IMR-90 (cell line): ENCODE results near the gene RAD51B. TPM values are rescaled to one million over a fixed set of nuclear protein-coding genes. Genes with fewer than 3 reads are reported as not detected.

Source experiments
- ATAC-seq: fragments of 200-7000 bp; cut with Tn5 transposase; 2 replicates; pipeline ENCODE4 v1.9.1; 2020; ENCODE audit warnings: low read depth, mild to moderate bottlenecking, moderate library complexity
- BruUV-seq: library from RNA; stranded (reverse); fragments of 400-500 nt; replicated peaks from 2 replicates; lab custom pipeline; 2021; lab: Mats Ljungman, UMichigan
- CTCF ChIA-PET: fragments of 300-600 bp; formaldehyde crosslinking; extraction: SDS; loops from one replicate; lab custom pipeline; 2021; ENCODE audit warnings: antibody characterized with exemption; lab: Yijun Ruan, JAX
- POLR2A ChIA-PET: fragments of 300-600 bp; sonication (Branson Sonifier 250); formaldehyde crosslinking; loops from one replicate; lab custom pipeline; 2022; ENCODE audit warnings: antibody characterized with exemption; ENCODE audit not compliant: unreplicated experiment; lab: Charles Lee
- DNase-seq: peaks from one replicate; pipeline ENCODE4 v3.0.0; 2013
- H2AFZ ChIP-seq: replicated peaks from 2 replicates; pipeline ENCODE3; 2013; ENCODE audit warnings: low read length, mild to moderate bottlenecking; ENCODE audit not compliant: poor library complexity
- H2AK5ac ChIP-seq: 2 replicates; pipeline ENCODE4 v1.6.1; 2013; ENCODE audit warnings: low read depth, low read length, inconsistent platforms
- H2AK9ac ChIP-seq: replicated peaks from 2 replicates; pipeline ENCODE3; 2013; ENCODE audit warnings: mild to moderate bottlenecking, low read depth, low read length, moderate library complexity; ENCODE audit not compliant: poor library complexity
- H2BK120ac ChIP-seq: 2 replicates; pipeline ENCODE4 v1.6.1; 2013; ENCODE audit warnings: low read depth, low read length, inconsistent platforms
- H2BK15ac ChIP-seq: 3 replicates; pipeline ENCODE4 v1.6.1; 2013; ENCODE audit warnings: low read depth, low read length, inconsistent platforms
- H2BK20ac ChIP-seq: 2 replicates; pipeline ENCODE4 v1.6.1; 2013; ENCODE audit warnings: low read depth, mild to moderate bottlenecking, inconsistent platforms, low read length, moderate library complexity
- H2BK5ac ChIP-seq: 2 replicates; pipeline ENCODE4 v1.6.1; 2013; ENCODE audit warnings: mild to moderate bottlenecking, low read depth, low read length, inconsistent platforms; ENCODE audit not compliant: poor library complexity, severe bottlenecking
- H3K14ac ChIP-seq: replicated peaks from 2 replicates; pipeline ENCODE4 v1.6.1; 2013; ENCODE audit warnings: low read depth, low read length, inconsistent platforms
- H3K18ac ChIP-seq: 2 replicates; pipeline ENCODE4 v1.6.1; 2013; ENCODE audit warnings: low read depth, low read length, control low read depth
- H3K23ac ChIP-seq: 2 replicates; pipeline ENCODE4 v1.6.1; 2013; ENCODE audit warnings: low read depth, low read length, inconsistent platforms
- H3K27ac ChIP-seq: 2 replicates; pipeline ENCODE4 v1.5.1; 2013; ENCODE audit warnings: mild to moderate bottlenecking, control low read depth, low read length; ENCODE audit not compliant: insufficient read depth
- H3K27me3 ChIP-seq: 2 replicates; pipeline ENCODE4 v1.6.1; 2013; ENCODE audit warnings: low read length; ENCODE audit not compliant: control insufficient read depth, insufficient read depth
- H3K36me3 ChIP-seq: 2 replicates; pipeline ENCODE4 v1.6.1; 2013; ENCODE audit warnings: low read length, mixed read lengths; ENCODE audit not compliant: control insufficient read depth, insufficient read depth
- H3K4ac ChIP-seq: 2 replicates; pipeline ENCODE4 v1.6.1; 2013; ENCODE audit warnings: low read depth, low read length, inconsistent platforms
- H3K4me1 ChIP-seq: 2 replicates; pipeline ENCODE4 v1.6.1; 2013; ENCODE audit warnings: low read length, mixed read lengths; ENCODE audit not compliant: control insufficient read depth, insufficient read depth
- H3K4me2 ChIP-seq: 2 replicates; pipeline ENCODE4 v1.6.1; 2013; ENCODE audit warnings: low read depth, mild to moderate bottlenecking, control low read depth, low read length, moderate library complexity
- H3K4me3 ChIP-seq: 2 replicates; pipeline ENCODE4 v1.5.1; 2013; ENCODE audit warnings: low read depth, mild to moderate bottlenecking, control low read depth, low read length, moderate library complexity; ENCODE audit not compliant: insufficient read depth
- H3K56ac ChIP-seq: 2 replicates; pipeline ENCODE4 v1.6.1; 2013; ENCODE audit warnings: low read length, inconsistent platforms; ENCODE audit not compliant: insufficient read depth; ENCODE audit errors: extremely low read depth
- H3K79me1 ChIP-seq, 2 experiments: 2 replicates each; pipeline ENCODE4 v1.6.1; 2013; ENCODE audit warnings: low read length in 2 of 2, inconsistent platforms in 1 of 2, low read depth in 1 of 2
- H3K9ac ChIP-seq: 2 replicates; pipeline ENCODE4 v1.6.1; 2013; ENCODE audit warnings: low read depth, low read length, control low read depth
- H3K9me1 ChIP-seq: 2 replicates; pipeline ENCODE4 v1.6.1; 2013; ENCODE audit warnings: low read length, inconsistent platforms; ENCODE audit not compliant: insufficient read depth
- H3K9me3 ChIP-seq: 2 replicates; pipeline ENCODE4 v1.6.1; 2013; ENCODE audit warnings: low read length; ENCODE audit not compliant: control insufficient read depth, insufficient read depth
- H4K20me1 ChIP-seq: 2 replicates; pipeline ENCODE4 v1.6.1; 2013; ENCODE audit warnings: low read length, inconsistent platforms; ENCODE audit not compliant: insufficient read depth
- H4K5ac ChIP-seq: 2 replicates; pipeline ENCODE4 v1.6.1; 2013; ENCODE audit warnings: mild to moderate bottlenecking, low read depth, low read length, control low read depth
- H4K8ac ChIP-seq, 2 experiments: 2 replicates each; pipeline ENCODE4 v1.6.1; 2013; ENCODE audit warnings: low read depth in 2 of 2, low read length in 2 of 2, control low read depth in 1 of 2, inconsistent platforms in 1 of 2
- H4K91ac ChIP-seq: 2 replicates; pipeline ENCODE4 v1.6.1; 2013; ENCODE audit warnings: low read depth, low read length, inconsistent platforms; ENCODE audit not compliant: insufficient read depth
- BHLHE40 ChIP-seq: fragments of 150-350 bp; IDR thresholded peaks from 2 replicates; pipeline ENCODE4 v1.6.1; 2016; ENCODE audit warnings: mild to moderate bottlenecking, low read depth, low read length
- MAFK ChIP-seq: IDR thresholded peaks from 2 replicates; pipeline ENCODE4 v1.6.1; 2012; ENCODE audit warnings: low read depth, low read length, improper control_type of control experiment
- RFX5 ChIP-seq: IDR thresholded peaks from 2 replicates; pipeline ENCODE4 v1.8.0; 2012; ENCODE audit warnings: low read depth, mild to moderate bottlenecking, low read length, moderate library complexity
- WGBS, 2 experiments: methylation state at CpG; one replicate each; pipeline versions ENCODE4 v1.1.5 to v1.1.7; 2013; ENCODE audit warnings: missing lambda C conversion rate in 2 of 2; ENCODE audit not compliant: insufficient read length in 1 of 2; ENCODE audit errors: extremely low coverage in 2 of 2; 5-methylcytosine and 5-hydroxymethylcytosine counted together
- dilution Hi-C: fragments of 300-500 bp; cut with HindIII; formaldehyde crosslinking; loops from one replicate; pipeline ENCODE4 v1.14.3; 2018; ENCODE audit warnings: low sequenced_read_pairs; ENCODE audit not compliant: unreplicated experiment
- in situ Hi-C: fragments of 300-500 bp; cut with MboI; formaldehyde crosslinking; loops from 3 replicates; pipeline ENCODE4 v1.14.3; 2019; ENCODE audit warnings: low sequenced_read_pairs, inconsistent platforms, mixed read lengths
- intact Hi-C: fragments of 100-400 bp; cut with micrococcal nuclease; formaldehyde crosslinking; loops from 2 replicates; pipeline ENCODE4 v1.10.0; 2022
- polyA plus RNA-seq, 3 experiments: library from polyadenylated mRNA; depleted of rRNA; stranded (reverse); fragments of >200 nt; gene quantifications; 2 replicates each; pipeline ENCODE4 v1.2.3, GENCODE V29; 2012; ENCODE audit warnings: low replicate concordance in 1 of 3
- total RNA-seq: library from RNA; depleted of rRNA; stranded (reverse); fragments of >200 nt; gene quantifications from 2 replicates; pipeline ENCODE4 v1.2.3, GENCODE V29; 2012
- TF ChIP-seq, protein P1 (sequence below): conservative IDR thresholded peaks from 2 replicates; pipeline ENCODE4 v1.5.1; 2012; ENCODE audit warnings: mild to moderate bottlenecking, low read depth, low read length, improper control_type of control experiment

Gene RAD51B
- total and polyA plus RNA-seq, 2 of the 4 experiments (the other 2 are of a cell fraction), result 5.1 to 18.8 TPM

- H3K4ac ChIP-seq, result no peak overlapping the region; the same call in 1 of the 2 replicates
- H3K56ac ChIP-seq, result no peak overlapping the region
- H3K27ac ChIP-seq, result no peak overlapping the region
- TF ChIP-seq MAFK, result no peak
- TF ChIP-seq BHLHE40, result no peak
- TF ChIP-seq RFX5, result no peak
- TF ChIP-seq, protein P1, sequence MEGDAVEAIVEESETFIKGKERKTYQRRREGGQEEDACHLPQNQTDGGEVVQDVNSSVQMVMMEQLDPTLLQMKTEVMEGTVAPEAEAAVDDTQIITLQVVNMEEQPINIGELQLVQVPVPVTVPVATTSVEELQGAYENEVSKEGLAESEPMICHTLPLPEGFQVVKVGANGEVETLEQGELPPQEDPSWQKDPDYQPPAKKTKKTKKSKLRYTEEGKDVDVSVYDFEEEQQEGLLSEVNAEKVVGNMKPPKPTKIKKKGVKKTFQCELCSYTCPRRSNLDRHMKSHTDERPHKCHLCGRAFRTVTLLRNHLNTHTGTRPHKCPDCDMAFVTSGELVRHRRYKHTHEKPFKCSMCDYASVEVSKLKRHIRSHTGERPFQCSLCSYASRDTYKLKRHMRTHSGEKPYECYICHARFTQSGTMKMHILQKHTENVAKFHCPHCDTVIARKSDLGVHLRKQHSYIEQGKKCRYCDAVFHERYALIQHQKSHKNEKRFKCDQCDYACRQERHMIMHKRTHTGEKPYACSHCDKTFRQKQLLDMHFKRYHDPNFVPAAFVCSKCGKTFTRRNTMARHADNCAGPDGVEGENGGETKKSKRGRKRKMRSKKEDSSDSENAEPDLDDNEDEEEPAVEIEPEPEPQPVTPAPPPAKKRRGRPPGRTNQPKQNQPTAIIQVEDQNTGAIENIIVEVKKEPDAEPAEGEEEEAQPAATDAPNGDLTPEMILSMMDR, result no peak
- no peak overlapping the region for H2BK5ac ChIP-seq
- DNase-seq, result no peak
- WGBS, 2 experiments, result no CpG with 5 or more reads among the region's 1 CpG
- dilution Hi-C loops, result no loop called here
- CTCF ChIA-PET, result no interaction called here
- no peak overlapping the region for H3K4me3 ChIP-seq
- no TSS peak for BruUV-seq
- H3K27me3 ChIP-seq, result no peaks in the 10 kb centered on the region
- ATAC-seq, result no peak
- intact Hi-C loops, result no loop called here
- no peaks in the 10 kb centered on the region for H3K36me3 ChIP-seq
- H4K91ac ChIP-seq, result no peak overlapping the region
- no peak overlapping the region for H3K23ac ChIP-seq
- H4K20me1 ChIP-seq, result no peaks in the 10 kb centered on the region
- H3K9ac ChIP-seq, result no peak overlapping the region
- H3K4me2 ChIP-seq, result no peak overlapping the region
- in situ Hi-C loops, result no loop called here
- no peak overlapping the region; the same call in 1 of the 2 replicates for H2BK20ac ChIP-seq
- no peaks in the 10 kb centered on the region for H3K9me1 ChIP-seq
- no peak overlapping the region for H2AK9ac ChIP-seq
- H3K14ac ChIP-seq, result no peak overlapping the region
- H3K79me1 ChIP-seq, result no peaks in the 10 kb centered on the region
- H3K18ac ChIP-seq, result no peak overlapping the region
- H4K5ac ChIP-seq, result no peak overlapping the region
- no peaks in the 10 kb centered on the region for H3K9me3 ChIP-seq
- H2BK15ac ChIP-seq, result 0 out of 3 replicates have a peak overlapping the region, but pooled peaks have one; percentile 2
- no peak overlapping the region for H4K8ac ChIP-seq
- POLR2A ChIA-PET, result no interaction called here
- H2AFZ ChIP-seq, result no peak overlapping the region
- peaks cover 9% of the 10 kb centered on the region; the same call in 1 of the 2 replicates for H3K4me1 ChIP-seq
- no peak overlapping the region for H2AK5ac ChIP-seq
- H2BK120ac ChIP-seq, result no peak overlapping the region
These were observed 702.0 kb downstream of the RAD51B start for GRCh38 chr14:68521557-68521901.
